SH-SY5Y (cell line): Measurements from ENCODE around the gene TAS1R2.

Source experiments
- GATA2 ChIP-seq: IDR thresholded peaks from 2 replicates; pipeline ENCODE4 v1.6.1; 2011; ENCODE audit warnings: mild to moderate bottlenecking, low read depth, low read length
- GATA3 ChIP-seq: IDR thresholded peaks from 2 replicates; pipeline ENCODE4 v1.6.1; 2011; ENCODE audit warnings: low read depth, mild to moderate bottlenecking, low read length, moderate library complexity

TAS1R2 gene

GRCh38 chr1:18878538-18879214, 19.2 kb upstream of the TAS1R2 start:
- TF ChIP-seq GATA3 (no peak), GATA2 (no peak)

DNA sequence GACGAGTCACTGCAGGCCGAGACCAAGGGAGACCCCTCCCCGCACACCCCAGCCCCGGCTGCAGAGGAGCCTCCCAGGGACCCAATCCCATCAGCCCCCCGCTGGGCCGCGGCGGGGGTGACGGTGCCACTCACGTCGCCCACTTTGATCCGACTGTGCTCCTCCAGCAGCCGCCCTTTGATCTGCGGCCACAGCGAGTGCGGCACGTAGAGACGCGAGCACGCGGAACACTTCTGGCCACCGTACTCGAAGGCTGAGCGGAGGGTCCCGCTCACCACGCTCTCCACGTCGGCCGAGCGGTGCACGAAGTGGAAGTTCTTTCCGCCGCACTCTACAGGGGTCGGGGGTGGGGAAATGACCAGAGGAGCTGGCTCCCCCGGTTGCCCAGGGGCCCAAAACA, 17.8 kb upstream of the TAS1R2 start:
- no peak for TF ChIP-seq GATA3
- no peak for TF ChIP-seq GATA2

GRCh38 chr1:18876210-18876609, 16.8 kb upstream of the TAS1R2 start:
- TF ChIP-seq GATA2 = no peak
- TF ChIP-seq GATA3 = no peak

GRCh38 chr1:18875796-18876128, 16.3 kb upstream of the TAS1R2 start:
- TF ChIP-seq GATA3 (no peak), GATA2 (no peak)

DNA sequence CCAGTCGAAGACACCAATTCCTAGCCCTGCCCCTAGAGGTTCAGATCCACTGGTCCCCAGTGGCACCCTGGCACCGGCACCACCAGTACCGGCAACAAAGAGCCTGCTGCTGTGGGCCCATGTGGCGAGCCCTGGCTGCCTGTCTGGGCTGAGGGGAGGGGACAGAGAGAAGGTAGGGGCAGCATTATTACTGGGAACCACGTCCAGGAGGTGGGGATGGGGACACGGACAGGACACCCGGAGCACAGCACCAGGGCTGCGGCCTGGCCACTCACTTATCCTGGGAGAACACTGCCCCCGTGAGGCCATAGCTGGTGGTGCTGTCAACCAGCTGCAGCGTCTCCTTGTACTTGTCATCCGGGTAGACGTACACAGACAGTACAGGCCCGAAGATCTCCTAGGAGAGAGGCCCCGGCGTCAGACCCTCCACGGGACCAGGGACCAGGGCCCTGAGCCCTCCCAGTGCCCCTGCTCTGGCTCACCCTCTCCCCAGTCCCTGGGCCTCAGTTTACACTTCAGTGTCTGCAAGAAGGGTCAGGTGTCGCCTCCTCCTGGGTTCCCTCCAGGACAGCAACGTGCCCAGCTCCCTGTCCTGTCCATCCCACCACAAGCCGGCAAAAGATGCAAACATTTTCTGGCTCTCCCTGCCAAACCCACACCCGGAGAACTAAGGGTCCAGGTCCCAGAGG, 15.8 kb upstream of the TAS1R2 start:
- TF ChIP-seq GATA3 (no peak), GATA2 (no peak)

DNA sequence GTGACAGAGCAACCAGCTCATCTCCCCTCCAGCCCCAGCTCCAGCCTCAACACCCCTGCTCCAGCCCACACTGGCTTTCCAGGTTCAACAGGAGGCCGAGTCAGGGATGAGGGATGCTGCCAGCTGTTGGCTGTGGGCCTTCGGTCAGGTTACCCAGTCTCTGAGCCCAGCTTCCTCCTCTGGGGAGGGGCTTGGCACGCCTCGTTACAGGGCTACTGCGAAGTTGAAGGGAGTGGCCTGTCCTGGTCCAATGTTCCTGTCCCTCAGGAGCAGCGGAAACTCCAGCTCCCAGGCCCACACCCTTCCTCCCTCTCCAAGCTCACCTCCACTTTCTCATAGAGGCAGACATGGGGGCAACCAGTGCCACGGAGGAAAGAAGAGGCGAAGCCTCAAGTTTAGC, 15.1 kb upstream of the TAS1R2 start:
- no peak for TF ChIP-seq GATA3

DNA sequence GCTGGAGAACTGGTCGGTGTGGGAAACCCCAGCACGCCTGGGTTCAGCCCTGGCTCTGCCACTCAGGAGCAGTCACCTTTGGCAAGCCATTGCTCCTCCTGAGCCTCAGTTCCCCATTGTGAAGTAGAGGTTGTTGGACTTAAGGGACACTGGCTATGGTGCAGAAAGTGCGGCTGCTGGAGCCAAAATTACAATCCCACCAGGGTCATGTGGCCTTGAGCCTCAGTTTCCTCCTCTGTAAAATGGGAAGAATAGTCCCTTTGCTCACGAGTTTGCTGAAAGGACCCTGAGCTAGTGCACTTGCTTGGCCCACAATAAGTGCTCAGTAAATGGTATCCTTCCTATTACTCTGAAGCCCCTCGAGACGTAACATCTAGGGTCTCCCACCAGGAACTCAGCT, 14.6 kb upstream of the TAS1R2 start:
- TF ChIP-seq GATA3 = no peak
- no peak for TF ChIP-seq GATA2

DNA sequence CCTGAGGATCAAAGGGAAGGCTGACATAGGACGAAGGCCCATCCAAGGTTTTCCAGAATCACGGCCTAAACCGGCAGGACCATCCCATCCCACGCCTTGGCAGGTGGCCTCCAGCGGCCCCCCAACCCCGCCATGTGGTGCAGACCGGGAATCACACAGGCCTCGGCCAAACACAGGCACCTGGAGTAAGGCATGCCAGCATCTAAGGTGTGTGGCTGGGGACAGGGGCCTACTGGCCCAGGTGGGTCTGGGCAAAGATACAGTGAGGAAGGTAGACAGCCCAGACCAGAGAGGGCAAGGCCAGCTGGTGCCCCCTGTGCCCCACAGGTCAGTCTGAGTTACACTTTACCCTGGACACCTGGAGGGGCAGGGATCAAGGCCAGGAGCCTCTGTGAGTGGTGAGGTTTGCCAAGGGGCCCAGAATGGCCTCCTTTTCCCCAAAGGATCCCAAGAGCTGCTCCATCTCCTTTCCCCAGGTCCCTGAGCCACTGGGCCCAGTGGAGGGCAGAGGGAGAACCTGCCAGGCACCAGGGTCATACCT, 12.7 kb upstream of the TAS1R2 start:
- TF ChIP-seq GATA2 = no peak
- no peak for TF ChIP-seq GATA3

DNA sequence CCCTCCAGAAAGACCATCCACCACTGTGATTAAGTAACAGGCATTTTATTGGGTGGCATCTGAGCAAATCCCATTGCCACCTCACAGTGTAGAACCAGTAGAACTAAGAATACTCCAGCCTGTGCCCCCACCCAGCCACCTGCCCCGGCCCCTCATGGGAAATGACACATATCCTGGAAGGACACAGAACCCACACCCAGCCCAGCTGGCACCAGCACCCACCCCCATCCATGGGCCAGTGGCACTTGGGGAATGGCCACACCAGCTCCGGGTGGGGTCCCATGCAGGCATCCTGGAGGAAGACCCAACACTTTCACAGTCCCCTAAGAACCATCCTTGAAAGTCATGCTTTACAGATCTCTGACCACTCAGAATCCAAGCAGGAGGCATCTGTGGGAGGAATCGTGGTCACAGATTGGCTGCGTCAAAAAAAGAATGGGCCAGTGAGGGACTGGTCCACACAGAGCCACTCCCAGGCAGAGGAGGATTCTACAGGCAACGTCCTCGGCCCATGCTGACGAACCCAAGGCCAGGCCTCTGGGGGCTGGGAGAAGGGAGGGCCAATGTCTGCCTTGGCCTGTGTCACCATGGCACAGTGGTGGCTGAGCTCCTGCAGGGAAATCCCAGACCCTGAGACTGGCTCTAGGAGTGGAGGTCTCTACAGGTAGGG, 12.1 kb upstream of the TAS1R2 start:
- no peak for TF ChIP-seq GATA2
- no peak for TF ChIP-seq GATA3

DNA sequence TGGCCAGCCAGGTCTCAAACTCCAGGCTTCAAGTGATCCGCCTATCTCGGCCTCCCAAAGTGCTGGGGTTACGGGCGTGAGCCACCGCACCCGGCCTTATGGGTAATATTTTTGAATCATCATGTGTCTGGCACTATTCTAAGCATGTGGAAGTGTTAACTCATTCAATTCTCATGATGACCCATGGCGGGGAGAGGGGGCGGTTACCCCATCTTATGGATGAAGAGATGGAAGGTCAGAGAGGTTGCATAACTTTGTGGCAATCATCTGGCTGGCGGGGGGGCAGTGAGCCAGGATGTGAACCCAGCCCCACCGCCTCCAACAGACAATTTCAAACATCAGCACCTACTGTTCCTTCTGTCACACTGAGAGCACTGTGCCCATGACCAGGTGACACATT, 11.5 kb upstream of the TAS1R2 start:
- TF ChIP-seq GATA2 = no peak
- TF ChIP-seq GATA3 = no peak

GRCh38 chr1:18869847-18870594, 10.6 kb upstream of the TAS1R2 start:
- TF ChIP-seq GATA3 (no peak), GATA2 (no peak)

GRCh38 chr1:18868801-18869424, 9.5 kb upstream of the TAS1R2 start:
- TF ChIP-seq GATA3 = no peak
- TF ChIP-seq GATA2 = no peak

- TF ChIP-seq GATA2 (no peak), GATA3 (no peak)
Observed at GRCh38 chr1:18868354-18868753, 8.9 kb upstream of the TAS1R2 start.

DNA sequence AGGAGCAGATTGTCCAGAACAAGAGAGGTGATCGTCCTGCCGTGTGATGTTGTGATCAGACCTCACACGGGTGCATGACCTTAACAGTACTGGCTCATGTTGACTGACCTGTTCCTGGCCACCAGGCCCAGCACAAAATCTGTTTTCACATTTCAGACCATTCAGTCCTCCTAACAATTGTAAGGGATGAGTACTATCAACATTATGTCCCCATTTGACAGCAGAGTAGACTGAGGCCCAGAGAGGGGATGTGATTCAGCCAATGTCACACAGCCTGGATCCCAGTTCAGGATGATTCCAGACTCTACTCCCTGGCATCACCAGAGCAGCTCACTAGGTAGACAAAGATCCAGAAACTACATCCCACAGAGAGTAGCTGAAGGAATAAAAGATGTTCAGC, 7.4 kb upstream of the TAS1R2 start:
- TF ChIP-seq GATA2 = no peak
- TF ChIP-seq GATA3 = no peak
